Sigmoid colon (tissue), 4 donors: ENCODE results near the gene SPDL1.

ENCODE experiments used
- POLR2AphosphoS5 ChIP-seq, 4 donors: sonication (generic); formaldehyde crosslinking; IDR thresholded peaks; one replicate each; pipeline ENCODE4 v1.6.1; 2017; ENCODE audit warnings: antibody characterized with exemption in 4 of 4
- TF ChIP-seq, protein P1 (sequence below), 4 experiments: fragments of 450-650 bp in 3 of 4; fragments of 200-600 bp in 1 of 4; IDR thresholded peaks; one replicate each; pipeline ENCODE4 v1.5.1; 2016 to 2019; ENCODE audit warnings: antibody characterized with exemption in 4 of 4, mild to moderate bottlenecking in 3 of 4, moderate library complexity in 2 of 4

DNA sequence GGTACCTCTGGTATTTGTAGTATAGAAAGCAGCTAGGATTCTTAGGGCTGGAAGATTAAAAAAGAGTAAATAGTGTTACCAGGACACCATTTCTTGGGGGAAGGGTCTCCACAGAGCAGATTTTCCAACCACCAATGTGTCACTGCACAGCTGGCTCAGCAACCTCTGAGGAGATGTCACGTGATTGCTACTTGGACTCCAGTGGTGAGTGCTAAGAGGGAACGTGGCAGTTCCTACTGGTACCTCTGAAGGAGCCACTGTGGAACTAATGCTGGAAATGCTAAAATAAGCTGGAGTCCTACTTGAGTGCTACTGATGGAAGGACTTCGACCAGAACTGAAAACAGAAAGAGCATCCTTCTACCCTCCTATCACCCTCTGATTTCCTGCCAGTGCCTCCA lies 36.1 kb upstream of the SPDL1 start:
- TF ChIP-seq, protein P1, sequence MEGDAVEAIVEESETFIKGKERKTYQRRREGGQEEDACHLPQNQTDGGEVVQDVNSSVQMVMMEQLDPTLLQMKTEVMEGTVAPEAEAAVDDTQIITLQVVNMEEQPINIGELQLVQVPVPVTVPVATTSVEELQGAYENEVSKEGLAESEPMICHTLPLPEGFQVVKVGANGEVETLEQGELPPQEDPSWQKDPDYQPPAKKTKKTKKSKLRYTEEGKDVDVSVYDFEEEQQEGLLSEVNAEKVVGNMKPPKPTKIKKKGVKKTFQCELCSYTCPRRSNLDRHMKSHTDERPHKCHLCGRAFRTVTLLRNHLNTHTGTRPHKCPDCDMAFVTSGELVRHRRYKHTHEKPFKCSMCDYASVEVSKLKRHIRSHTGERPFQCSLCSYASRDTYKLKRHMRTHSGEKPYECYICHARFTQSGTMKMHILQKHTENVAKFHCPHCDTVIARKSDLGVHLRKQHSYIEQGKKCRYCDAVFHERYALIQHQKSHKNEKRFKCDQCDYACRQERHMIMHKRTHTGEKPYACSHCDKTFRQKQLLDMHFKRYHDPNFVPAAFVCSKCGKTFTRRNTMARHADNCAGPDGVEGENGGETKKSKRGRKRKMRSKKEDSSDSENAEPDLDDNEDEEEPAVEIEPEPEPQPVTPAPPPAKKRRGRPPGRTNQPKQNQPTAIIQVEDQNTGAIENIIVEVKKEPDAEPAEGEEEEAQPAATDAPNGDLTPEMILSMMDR (IDR thresholded peaks at IDR 0.05), result no peak
- TF ChIP-seq POLR2AphosphoS5 (IDR thresholded peaks at IDR 0.05), result no peak
